Hepatocyte (in vitro differentiated cells): ENCODE measurements around the gene PDZD7.

Source experiments
- EZH2 ChIP-seq: fragments of 200-600 bp; sonication (generic); IDR thresholded peaks from 2 replicates; pipeline ENCODE4 v1.6.1; 2016; ENCODE audit warnings: antibody characterized with exemption, mild to moderate bottlenecking, borderline replicate concordance
- EZH2phosphoT487 ChIP-seq: fragments of 200-600 bp; sonication (generic); IDR thresholded peaks from one replicate; pipeline ENCODE4 v1.6.1; 2018; ENCODE audit warnings: antibody characterized with exemption, mild to moderate bottlenecking, low read depth, moderate library complexity; ENCODE audit not compliant: unreplicated experiment, severe bottlenecking
- TF ChIP-seq, protein P1 (sequence below): fragments of 200-600 bp; sonication (generic); IDR thresholded peaks from 2 replicates; pipeline ENCODE4 v1.5.1; 2016; ENCODE audit warnings: antibody characterized with exemption, mild to moderate bottlenecking; ENCODE audit not compliant: poor library complexity

DNA sequence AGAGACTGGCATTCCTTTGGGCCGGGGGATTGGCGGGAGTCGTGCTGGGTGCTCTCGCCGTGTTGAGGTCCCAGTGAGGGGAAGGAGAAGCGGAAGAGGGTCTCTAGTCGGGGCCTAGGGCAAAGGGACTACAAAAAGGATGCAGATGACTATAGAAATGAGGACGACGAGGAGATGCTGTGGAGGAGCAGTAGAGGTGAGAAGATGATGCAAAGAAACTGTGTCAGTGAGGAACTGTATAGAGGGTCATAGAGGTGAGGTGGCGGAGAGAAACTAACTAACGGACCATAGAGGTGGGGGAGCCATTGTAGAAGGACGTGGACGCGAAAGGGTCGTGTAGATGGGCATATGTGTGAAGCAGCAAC, 43.3 kb downstream of the PDZD7 start:
- TF ChIP-seq, protein P1, sequence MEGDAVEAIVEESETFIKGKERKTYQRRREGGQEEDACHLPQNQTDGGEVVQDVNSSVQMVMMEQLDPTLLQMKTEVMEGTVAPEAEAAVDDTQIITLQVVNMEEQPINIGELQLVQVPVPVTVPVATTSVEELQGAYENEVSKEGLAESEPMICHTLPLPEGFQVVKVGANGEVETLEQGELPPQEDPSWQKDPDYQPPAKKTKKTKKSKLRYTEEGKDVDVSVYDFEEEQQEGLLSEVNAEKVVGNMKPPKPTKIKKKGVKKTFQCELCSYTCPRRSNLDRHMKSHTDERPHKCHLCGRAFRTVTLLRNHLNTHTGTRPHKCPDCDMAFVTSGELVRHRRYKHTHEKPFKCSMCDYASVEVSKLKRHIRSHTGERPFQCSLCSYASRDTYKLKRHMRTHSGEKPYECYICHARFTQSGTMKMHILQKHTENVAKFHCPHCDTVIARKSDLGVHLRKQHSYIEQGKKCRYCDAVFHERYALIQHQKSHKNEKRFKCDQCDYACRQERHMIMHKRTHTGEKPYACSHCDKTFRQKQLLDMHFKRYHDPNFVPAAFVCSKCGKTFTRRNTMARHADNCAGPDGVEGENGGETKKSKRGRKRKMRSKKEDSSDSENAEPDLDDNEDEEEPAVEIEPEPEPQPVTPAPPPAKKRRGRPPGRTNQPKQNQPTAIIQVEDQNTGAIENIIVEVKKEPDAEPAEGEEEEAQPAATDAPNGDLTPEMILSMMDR = no peak
- TF ChIP-seq EZH2phosphoT487 = no peak
- no peak for TF ChIP-seq EZH2
